ENCODE results near the gene HNRNPAB.
A peak's percentile ranks its signal among the peaks of the same experiment; 100 is the strongest.
"Not testable (repeated sequence)": the region's sequence is repeated elsewhere in the genome, so short reads cannot be mapped to it uniquely, and the experiment has no call there.

Gene HNRNPAB

GRCh38 chr5:178198151-178198550 is 6.2 kb upstream of the HNRNPAB start:
- not testable (repeated sequence) for DNase-seq

DNA sequence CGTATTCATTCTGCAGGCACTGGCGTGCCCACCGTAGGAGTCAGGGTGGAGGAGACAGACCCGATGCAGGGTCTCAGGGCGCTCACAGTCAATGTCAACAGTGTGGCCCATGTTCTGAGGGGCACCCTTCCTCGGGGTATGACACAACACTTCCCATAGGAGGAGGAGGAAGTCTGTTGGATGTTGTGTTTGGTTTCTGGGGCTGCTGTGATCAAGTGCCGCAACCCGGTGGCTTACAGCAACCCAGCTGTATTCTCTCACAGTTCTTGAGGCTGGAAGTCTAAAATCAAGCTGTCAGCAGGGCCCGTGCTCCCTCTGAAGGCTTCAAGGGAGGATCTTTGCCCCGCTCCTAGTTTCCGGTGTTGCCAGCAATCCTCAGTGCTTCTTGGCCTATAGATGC is 5.6 kb upstream of the HNRNPAB start:
- DNase-seq: no peak

GRCh38 chr5:178199581-178200434 is 4.5 kb upstream of the HNRNPAB start:
- DNase-seq: no peak

DNA sequence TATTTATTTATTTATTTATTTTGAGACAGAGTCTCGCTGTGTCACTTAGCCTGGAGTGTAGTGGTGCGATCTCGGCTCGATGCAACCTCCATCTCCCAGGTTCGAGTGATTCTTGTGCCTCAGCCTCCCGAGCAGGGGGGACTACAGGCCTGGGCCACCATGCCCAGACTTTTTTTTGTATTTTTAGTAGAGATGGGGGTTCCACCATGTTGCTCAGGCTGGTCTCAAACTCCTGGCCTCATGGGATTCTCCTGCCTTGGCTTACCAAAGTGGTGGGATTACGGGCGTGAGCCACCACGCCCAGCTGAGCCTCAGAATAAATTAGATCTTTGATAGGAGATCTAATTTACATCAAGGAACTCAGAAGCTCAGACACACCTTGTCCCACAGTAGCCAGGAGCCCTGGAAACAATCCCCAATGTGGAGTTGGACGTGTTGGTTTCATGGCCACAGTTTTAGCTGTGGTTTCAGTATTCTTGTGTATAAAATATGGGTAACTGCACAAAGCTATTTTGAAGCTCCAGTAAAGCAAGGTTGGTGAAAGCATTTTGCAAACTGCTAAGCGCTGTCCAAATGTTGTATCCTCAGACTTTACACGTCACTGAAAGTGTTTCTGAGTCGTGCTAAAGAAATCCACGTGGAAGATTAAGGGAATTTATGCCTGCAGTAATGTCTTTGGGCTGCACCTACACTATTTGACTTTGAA is 3.0 kb upstream of the HNRNPAB start:
- no peak for DNase-seq

GRCh38 chr5:178201927-178202235 is 2.5 kb upstream of the HNRNPAB start:
- DNase-seq: no peak

DNA sequence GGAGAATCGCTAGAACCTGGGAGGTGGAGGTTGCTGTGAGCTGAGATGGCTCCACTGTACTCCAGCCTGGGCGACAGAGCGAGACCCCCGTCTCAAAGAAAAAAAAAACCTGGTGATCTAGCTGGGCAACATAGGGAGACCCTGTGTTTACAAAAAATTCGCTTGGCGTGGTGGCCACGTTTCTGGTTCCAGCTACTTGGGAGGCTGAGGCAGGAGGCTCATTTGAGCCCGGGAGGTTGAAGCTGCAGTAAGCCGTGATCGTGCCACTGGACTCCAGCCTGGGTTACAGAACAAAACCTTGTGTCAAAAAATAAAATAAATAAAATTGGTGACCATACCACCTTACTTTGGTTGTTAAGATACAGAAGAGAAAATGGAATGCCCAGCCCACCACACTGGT is 1.8 kb upstream of the HNRNPAB start:
- DNase-seq: no peak

- DNase-seq: no peak
Measured at GRCh38 chr5:178203670-178204181, 607 bp upstream of the HNRNPAB start.

- DNase-seq: peak; percentile 87
Measured at GRCh38 chr5:178204935-178205748, 809 bp downstream of the HNRNPAB start.

GRCh38 chr5:178205749-178206047 is 1.4 kb downstream of the HNRNPAB start:
- DNase-seq: no peak

DNA sequence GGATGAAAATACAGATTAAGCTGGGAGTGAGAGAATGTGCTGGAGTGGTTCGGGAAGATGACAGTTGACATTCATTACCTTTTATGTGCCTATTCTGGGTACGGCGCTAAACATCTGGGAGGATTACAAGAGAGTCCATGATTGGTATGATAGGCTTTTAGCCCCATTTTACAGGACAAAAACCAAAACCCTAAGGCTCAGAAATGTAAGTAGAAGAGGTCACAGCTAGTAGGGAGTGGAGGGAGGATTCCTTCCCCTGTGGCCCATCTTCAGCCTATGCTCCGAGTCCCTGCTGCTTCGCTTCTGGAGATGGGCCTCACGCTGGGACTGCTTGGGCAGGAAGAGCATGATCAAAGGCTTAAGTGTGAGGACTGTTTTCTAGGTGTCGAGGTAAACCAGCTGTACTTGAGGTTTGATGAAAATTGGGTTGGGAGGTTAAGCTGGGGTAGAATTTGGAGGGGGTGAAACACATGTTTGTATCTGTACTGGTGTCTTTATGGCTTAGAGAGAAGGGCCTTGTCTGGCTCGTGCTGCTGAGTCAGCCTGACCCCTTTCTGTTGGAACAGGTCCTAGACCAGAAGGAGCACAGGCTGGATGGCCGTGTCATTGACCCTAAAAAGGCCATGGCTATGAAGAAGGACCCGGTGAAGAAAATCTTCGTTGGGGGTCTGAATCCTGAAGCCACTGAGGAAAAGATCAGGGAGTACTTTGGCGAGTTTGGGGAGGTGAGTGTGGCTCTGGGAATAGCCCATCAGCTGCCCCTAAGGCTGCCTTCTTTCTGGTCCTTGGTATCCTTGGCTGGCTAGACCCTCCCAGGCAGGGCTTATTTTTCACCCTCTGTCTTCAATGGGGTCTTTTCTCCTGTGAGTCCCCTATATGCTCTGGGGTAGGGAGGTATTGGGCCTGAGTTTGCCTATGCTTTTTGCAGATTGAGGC is 2.1 kb downstream of the HNRNPAB start:
- no peak for DNase-seq

- no peak for DNase-seq
Measured at GRCh38 chr5:178207183-178207916, 3.0 kb downstream of the HNRNPAB start.

DNA sequence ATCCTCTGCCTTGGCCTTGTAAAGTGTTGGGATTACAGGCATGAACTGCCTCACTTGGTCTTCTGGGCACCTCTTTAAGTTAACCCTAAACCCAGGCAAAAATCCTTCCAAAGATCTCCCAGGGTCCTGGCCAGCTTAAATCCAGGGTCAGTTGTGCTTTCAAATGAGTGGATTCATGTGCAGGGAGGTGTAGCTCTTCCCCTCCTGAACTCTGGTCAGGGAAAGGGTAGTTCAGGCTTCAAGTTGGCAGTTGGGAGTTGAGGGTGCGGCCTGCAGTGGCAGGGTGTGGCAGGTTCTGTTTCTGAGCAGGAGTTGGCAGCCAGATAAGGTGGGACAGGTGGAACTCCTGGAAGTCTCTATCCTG is 3.6 kb downstream of the HNRNPAB start:
- no peak for DNase-seq

DNA sequence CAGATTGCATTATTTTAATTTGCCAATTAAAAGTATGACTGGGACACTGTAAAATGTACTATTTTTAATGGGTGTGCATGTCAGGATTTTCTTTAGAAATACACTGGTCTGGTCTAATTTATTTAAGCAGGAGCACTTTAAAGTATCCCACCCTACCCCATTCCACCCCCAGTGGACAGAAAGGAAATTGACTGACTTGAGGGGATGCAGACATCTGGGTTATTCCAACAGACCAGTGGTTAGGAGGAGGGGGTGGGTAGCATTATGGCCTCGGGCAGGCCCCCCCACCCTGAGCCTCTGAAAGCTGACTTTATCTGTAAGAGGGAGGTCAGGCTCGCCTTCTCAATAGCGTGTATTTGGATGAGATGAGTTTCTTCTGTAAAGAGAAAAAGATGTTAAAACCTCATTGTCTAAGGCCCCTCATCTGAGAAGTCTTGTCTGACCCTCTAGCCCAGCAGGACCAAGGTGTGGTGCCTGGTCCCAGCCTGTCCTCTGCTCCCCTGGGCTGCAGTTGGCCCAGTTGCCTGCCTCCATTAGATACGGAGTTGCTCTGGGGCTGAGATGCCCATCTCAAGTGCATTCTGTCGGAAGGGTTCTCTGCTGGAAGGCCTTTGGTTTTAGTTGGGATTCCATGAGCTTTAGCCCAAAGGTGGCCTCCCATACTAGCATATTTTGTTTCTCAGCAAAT is 4.4 kb downstream of the HNRNPAB start:
- no peak for DNase-seq

- no peak for DNase-seq
Measured at GRCh38 chr5:178209334-178210072, 5.2 kb downstream of the HNRNPAB start.

DNA sequence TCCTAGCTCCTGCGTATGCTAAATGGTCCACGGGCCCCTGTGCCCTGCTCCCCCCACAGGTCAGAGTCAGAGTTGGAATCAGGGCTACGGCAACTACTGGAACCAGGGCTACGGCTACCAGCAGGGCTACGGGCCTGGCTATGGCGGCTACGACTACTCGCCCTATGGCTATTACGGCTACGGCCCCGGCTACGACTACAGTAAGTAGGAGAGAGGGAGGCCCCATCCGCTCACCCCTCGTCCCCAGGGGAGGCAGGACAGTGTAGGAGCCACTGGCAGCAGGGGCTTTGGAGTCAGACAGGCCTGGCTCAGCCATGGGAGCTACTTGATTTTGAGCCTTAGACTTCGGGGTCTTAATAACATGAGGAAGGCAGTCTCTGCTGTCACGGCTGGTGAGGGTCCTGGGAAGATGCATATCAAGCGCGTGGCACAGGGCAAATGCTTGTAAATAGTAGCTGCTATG is 5.8 kb downstream of the HNRNPAB start:
- DNase-seq: no peak

DNA sequence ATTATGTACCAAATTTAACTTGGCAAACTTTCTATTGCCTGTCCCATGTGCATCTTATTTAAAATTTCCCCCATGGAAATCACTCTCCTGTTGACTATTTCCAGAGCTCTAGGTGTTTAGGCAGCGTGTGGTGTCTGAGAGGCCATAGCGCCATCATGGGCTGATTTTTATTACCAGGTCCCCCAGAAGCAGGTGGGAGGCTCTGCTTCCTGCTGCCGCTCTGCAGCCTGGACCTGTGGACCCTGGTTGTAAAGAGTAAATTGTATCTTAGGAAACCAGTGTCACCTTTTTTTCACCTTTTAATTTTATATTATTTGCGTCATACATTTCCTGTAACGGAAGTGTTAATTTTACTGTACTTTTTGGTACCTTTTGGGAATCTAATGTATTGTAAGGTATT is 6.4 kb downstream of the HNRNPAB start:
- DNase-seq: no peak

GRCh38 chr5:178211095-178212048 is 7.0 kb downstream of the HNRNPAB start:
- DNase-seq: no peak

DNA sequence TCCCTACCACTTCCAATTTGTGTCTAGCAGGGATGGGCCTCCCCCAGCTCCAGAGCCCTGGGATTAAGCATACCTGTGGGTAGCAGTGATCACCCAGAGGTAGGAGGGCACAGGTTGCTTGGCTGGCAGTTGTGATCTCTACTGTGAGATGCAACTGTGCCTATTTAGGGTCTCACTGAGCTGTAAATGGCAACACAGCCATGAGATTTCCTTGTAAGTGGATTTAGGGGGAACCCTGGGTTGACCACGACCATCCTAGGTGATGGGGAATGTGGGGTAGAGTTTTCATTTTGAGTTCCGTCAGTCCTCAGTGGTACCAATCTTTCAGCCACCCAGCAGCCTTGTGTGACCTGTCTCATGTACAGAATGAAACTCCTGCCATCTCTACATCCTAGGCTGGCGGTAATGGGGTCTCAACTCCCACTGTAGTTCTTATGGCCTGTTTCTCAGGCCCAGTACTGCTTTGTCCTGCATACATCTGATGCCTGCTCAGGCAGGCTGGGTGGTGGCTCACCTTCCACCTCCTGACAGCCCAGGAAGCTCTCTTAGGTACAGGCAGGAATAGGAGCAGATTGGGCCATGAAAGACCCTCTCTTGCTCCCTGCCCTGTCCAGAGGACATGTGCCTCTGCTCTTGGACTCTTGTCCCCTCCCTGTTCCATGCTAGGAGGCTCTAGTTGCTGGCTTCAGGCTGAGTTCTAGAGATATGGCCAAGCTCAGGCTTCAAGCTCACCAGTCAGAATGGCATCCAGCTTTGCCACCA is 8.1 kb downstream of the HNRNPAB start:
- DNase-seq: no peak

All from activated CD4-positive, alpha-beta T cell treated with anti-CD3 and anti-CD28 coated beads, Interleukin-2, Interleukin-6, amounts not matched to agents 100 ng/mL and 50 ng/mL, durations not matched to agents 16 hours and 8 hours (primary cell).